Measurements from ENCODE around the gene TNKS1BP1. TPM values are rescaled to one million over a fixed set of nuclear protein-coding genes. Genes with fewer than 3 reads are reported as not detected.
"Not testable (repeated sequence)": the region's sequence is repeated elsewhere in the genome, so short reads cannot be mapped to it uniquely, and the experiment has no call there.

The TNKS1BP1 gene
- total RNA-seq, 4 donors from 2014 or later, result 74.3 to 122 (median 119) TPM

- no peaks in the 10 kb centered on the region for H3K27me3 ChIP-seq
- H3K36me3 ChIP-seq, result no peaks in the 10 kb centered on the region
- in situ Hi-C loops (cut with MboI; ENCODE audit: low pct_ligation_motif_present in 1 of 4, low pct_unique_long_range_greater_than_20kb in 1 of 4, low sequenced_read_pairs in 3 of 4) (no loop called here), intact Hi-C loops (cut with DNase I; ENCODE audit: low total_unique reads) (no loop called here)
- DNase-seq, result peak; percentile 40
- H3K4me1 ChIP-seq, result peaks cover under 1 to 11% (median 8%) of the 10 kb centered on the region in 4 donors
- H3K27ac ChIP-seq, result peak overlapping the region in 3 of 4 donors; percentile 22 to 39 (median 25)
- H3K4me3 ChIP-seq, result no peak overlapping the region
- no peak for TF ChIP-seq EP300 (IDR thresholded peaks at IDR 0.05; ENCODE audit: low read depth)
- no peaks in the 10 kb centered on the region for H3K9me3 ChIP-seq
- WGBS, 2 donors (ENCODE audit: low coverage in 1 of 2), result 61 to 83% methylated on average over 2 of the region's 2 CpGs
Measured at GRCh38 chr11:57283231-57283990, 41.3 kb downstream of the TNKS1BP1 start.

- H3K27ac ChIP-seq; H3K27me3 ChIP-seq; H3K36me3 ChIP-seq; intact Hi-C loops (cut with DNase I; ENCODE audit: low total_unique reads); H3K4me3 ChIP-seq; H3K9me3 ChIP-seq; DNase-seq; in situ Hi-C loops (cut with MboI; ENCODE audit: low pct_ligation_motif_present in 1 of 4, low pct_unique_long_range_greater_than_20kb in 1 of 4, low sequenced_read_pairs in 3 of 4): not testable (repeated sequence)
- 81 to 91% methylated on average over 6 of the region's 6 CpGs for WGBS, 2 donors (ENCODE audit: low coverage in 1 of 2)
- H3K4me1 ChIP-seq, result peaks cover 12 to 24% (median 17%) of the 10 kb centered on the region in 4 donors
Measured at GRCh38 chr11:57281546-57281945, 43.2 kb downstream of the TNKS1BP1 start.

- Histone ChIP-seq H3K27me3 (no peaks in the 10 kb centered on the region), H3K4me3 (no peak overlapping the region), H3K4me1 (peaks cover 12 to 23% (median 17%) of the 10 kb centered on the region in 4 donors), H3K9me3 (no peaks in the 10 kb centered on the region), H3K36me3 (no peaks in the 10 kb centered on the region), H3K27ac (no peak overlapping the region)
- intact Hi-C loops (cut with DNase I; ENCODE audit: low total_unique reads), result no loop called here
- TF ChIP-seq POLR2AphosphoS5 (IDR thresholded peaks at IDR 0.05) (no peak), EP300 (IDR thresholded peaks at IDR 0.05; ENCODE audit: low read depth) (no peak), POLR2A (IDR thresholded peaks at IDR 0.05) (no peak), CTCF (IDR thresholded peaks at IDR 0.05) (no peak)
- 85 to 95% methylated on average over 3 to 5 of the region's 5 CpGs for WGBS, 2 donors (ENCODE audit: low coverage in 1 of 2)
- in situ Hi-C loops (cut with MboI; ENCODE audit: low pct_ligation_motif_present in 1 of 4, low pct_unique_long_range_greater_than_20kb in 1 of 4, low sequenced_read_pairs in 3 of 4), result no loop called here
- DNase-seq, result no peak
Measured at GRCh38 chr11:57279116-57279515, 45.6 kb downstream of the TNKS1BP1 start.

- intact Hi-C loops (cut with DNase I; ENCODE audit: low total_unique reads), result no loop called here
- no peaks in the 10 kb centered on the region for H3K27me3 ChIP-seq
- TF ChIP-seq POLR2A (IDR thresholded peaks at IDR 0.05) (no peak), CTCF (IDR thresholded peaks at IDR 0.05) (no peak)
- 67 to 81% methylated on average over 5 to 7 of the region's 7 CpGs for WGBS, 2 donors (ENCODE audit: low coverage in 1 of 2)
- H3K36me3 ChIP-seq, result no peaks in the 10 kb centered on the region
- peak overlapping the region in 1 of 4 donors; percentile 58 for H3K27ac ChIP-seq
- no peaks in the 10 kb centered on the region for H3K9me3 ChIP-seq
- no peak overlapping the region for H3K4me3 ChIP-seq
- DNase-seq, result no peak
- peaks cover 11 to 19% (median 15%) of the 10 kb centered on the region in 4 donors for H3K4me1 ChIP-seq
- in situ Hi-C loops (cut with MboI; ENCODE audit: low pct_ligation_motif_present in 1 of 4, low pct_unique_long_range_greater_than_20kb in 1 of 4, low sequenced_read_pairs in 3 of 4), result no loop called here
Measured at GRCh38 chr11:57278721-57279095, 46.0 kb downstream of the TNKS1BP1 start.

GRCh38 chr11:57277845-57278720 lies 46.7 kb downstream of the TNKS1BP1 start:
- Histone ChIP-seq H3K27me3 (no peaks in the 10 kb centered on the region), H3K9me3 (no peaks in the 10 kb centered on the region), H3K4me3 (no peak overlapping the region), H3K27ac (peak overlapping the region; percentile 13 to 58 (median 54)), H3K4me1 (peaks cover 8 to 14% (median 13%) of the 10 kb centered on the region in 4 donors), H3K36me3 (no peaks in the 10 kb centered on the region)
- TF ChIP-seq POLR2A (IDR thresholded peaks at IDR 0.05) (no peak), CTCF (IDR thresholded peaks at IDR 0.05) (peak; percentile 77 to 84 (median 80)), EP300 (IDR thresholded peaks at IDR 0.05; ENCODE audit: low read depth) (no peak), POLR2AphosphoS5 (IDR thresholded peaks at IDR 0.05) (no peak)
- 7 to 10% methylated on average over 13 to 14 of the region's 14 CpGs for WGBS, 2 donors (ENCODE audit: low coverage in 1 of 2)
- intact Hi-C loops (cut with DNase I; ENCODE audit: low total_unique reads) (no loop called here), in situ Hi-C loops (cut with MboI; ENCODE audit: low pct_ligation_motif_present in 1 of 4, low pct_unique_long_range_greater_than_20kb in 1 of 4, low sequenced_read_pairs in 3 of 4) (no loop called here)
- peak; percentile 75 for DNase-seq

Measured in transverse colon (tissue), 4 donors.